NCI-H1930 (cell line): ENCODE data around the gene VARS1.

Experiments
- DNase-seq, 2 experiments: peaks; one replicate each; lab custom pipeline; 2025; lab: John Stamatoyannopoulos, UW

The VARS1 gene

DNA sequence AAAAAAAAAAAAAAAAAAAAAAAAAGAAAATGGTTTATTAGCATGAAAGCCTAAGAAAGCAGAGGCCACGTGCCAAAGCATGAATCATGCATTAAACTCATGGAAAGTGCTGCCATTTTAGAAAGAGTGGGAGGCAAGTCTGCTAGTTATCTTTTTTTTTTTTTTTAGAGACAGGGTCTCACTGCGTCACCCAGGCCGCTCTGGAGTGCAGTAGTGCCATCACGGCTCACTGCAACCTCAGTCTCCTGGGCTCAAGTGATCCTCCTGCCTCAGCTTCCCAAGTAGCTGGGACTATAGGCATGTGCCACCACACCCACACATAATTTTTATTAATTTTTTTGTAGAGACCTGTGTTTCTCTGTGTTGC, 23.6 kb downstream of the VARS1 start:
- no peak for DNase-seq

DNA sequence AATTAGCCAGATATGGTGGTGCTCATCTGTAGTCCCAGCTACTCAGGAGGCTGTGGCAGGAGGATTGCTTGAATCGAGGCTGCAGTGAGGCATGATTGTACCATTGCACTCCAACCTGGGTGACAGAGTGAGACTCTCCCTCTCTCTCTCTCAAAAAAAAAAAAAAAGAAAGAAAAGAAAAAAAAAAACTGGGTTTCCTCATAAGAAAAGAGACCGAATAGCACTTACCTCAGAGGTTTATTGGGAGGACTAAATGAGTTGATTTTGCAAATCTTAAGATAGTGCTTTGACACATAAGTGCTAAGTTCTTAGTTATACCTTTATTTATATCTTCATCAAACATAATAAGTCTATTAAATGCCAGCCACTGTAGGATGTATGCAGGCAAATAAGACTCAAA, 24.7 kb downstream of the VARS1 start:
- DNase-seq, result no peak

DNA sequence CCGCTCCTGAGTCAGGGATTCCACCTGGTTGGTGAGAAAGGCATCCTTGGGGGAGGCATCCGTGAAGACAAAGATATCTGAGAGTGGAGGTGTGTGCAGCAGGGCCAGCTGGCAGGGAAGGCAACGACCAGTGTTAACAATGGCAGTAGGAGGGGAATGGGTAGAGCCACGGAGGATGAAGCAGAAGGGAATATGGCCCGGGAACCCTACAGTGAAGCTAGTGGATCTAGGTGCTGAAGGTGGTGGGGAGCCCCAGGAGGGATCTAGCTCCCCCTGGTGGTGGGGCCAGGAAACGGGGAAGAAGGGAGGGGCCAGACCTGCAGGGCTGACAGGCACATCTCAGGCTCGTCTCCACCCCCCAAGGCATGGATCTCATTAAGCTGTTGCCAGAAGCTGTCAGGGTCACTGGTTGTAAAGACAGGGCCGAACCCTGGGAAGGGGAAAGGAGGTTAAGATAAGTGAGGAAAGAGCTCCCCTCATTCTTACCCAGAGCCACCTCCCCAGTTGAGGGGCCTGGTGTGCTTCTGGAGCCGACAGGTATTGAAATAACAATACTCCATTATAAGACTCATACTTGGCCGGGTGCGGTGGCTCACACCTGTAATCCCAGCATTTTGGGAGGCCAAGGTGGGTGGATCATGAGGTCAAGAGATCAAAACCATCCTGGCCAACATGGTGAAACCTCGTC, 25.7 kb downstream of the VARS1 start:
- peak; percentile 38 to 58 for DNase-seq

DNA sequence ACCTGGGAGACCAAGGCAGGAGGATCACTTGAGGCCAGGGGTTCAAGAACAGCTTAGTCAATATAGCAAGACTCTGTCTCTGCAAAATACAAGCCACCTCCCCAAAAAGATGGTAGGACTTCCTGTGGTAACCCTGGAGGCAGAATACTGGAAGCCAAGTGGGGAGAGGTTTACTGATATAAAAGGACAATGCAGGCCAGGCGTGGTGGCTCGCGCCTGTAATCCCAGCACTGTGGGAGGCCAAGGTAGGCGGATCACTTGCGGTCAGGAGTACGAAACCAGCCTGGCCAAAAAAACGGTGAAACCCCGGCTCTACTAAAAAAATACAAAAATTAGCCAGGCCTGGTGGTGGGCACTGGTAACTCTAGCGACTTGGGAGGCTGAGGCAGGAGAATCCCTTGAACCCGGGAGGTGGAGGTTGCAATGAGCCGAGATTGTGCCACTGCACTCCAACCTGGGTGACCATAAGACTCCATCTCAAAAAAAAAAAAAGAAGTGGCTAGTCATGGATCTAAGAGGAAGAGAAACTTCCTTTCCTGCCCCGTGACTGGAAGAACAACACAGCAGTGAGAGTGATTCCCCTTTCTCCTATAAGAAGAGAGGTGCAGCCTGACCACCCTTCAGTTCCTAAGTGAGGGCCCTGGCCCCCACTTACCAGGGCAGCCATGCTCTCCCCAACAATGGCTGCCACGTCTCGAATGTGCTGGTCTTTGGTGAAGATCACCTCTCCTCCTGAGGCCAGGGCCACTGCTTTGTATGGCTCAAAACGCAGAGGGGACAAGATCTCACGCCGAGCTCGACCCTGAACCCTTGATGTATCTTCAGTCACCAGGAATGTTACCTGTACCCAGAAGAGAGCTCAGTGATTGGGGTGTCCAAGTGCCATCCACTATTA, 26.9 kb downstream of the VARS1 start:
- no peak for DNase-seq

DNA sequence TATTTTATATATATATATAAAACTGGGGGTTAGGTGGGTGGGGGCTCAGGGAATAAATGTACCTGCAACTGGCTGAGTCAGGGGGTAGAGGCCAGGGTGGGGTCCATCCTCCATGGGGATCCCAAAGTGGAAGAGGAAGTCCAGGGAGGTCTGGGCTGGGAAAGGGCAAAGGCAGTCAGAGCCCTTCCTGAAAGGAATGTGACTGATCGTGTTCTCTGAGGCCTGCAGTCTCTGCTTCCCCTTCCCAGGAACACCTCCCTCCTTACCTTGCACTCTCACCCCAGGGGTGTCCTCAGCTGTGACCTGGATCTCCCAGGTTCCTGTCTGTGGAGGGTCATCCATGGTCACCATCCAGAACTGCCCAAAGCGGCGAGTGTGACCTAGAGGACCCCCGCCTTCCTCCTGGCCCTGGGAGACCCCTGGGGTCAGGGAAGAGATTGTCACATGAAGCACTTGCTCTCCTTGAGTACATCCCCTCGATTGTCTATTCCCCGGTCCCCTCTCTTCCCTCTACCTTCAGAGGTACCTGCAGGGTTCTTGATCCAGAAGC, 28.4 kb downstream of the VARS1 start:
- no peak for DNase-seq

DNA sequence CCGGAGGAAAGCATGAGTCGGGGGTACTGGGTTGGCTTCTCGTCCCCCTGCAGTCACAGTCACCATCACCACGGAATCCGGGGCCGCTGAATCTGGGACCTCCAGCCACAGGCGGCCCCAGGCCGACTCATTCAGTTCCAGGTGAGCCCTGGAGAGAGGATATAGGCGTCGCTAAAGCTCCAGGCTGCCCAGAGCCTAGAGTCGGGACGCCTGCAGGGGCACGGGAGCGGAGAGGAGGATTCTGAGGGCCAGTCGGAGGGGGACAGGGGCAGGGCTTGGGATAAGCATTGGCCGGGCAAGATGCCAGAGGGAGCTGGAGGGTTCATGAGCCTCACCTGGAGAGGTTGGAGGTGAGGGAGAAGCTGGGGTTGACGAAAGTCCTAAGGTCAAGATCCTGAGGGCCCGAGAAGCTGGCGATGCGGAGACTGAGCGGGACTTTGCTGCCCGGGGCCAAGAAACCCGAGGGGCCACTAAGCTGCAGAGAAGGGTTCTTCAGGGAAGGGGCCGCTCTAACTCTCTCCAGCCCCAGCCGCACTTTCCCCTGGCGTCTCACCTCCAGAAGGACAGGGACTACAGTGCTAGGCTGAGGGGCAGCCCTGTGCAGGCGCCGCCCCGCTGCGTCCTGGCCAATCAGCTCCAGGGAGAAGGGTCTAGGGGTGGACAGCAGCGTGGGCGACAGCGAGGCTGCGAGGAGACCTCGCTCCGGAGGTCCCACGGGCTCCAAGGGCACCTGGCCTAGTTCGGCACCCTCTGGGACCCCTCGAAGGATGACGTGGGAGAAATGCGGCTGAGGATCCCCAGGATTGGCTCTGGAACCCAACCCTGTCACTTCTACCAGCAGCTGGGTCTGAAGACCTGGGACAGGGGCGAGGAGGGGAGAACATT, 29.4 kb downstream of the VARS1 start:
- no peak for DNase-seq

DNA sequence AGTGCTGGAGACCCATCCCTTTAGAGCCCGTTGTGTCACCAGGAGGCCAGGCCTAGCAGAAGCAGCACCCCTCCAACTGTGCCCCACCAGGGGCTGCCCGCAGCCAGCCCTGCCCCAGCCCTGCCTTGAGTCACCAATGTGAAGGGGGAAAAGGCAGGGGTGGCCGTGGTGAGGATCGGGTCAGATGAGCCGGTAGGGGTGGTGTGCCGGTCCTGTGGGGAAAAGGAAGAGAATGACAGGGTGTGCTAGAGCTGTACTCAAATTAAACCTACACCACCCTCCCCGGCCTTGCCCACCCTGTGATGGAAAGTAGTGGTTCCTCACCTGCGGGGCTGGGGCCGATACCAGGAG, 30.0 kb downstream of the VARS1 start:
- DNase-seq, result no peak

DNA sequence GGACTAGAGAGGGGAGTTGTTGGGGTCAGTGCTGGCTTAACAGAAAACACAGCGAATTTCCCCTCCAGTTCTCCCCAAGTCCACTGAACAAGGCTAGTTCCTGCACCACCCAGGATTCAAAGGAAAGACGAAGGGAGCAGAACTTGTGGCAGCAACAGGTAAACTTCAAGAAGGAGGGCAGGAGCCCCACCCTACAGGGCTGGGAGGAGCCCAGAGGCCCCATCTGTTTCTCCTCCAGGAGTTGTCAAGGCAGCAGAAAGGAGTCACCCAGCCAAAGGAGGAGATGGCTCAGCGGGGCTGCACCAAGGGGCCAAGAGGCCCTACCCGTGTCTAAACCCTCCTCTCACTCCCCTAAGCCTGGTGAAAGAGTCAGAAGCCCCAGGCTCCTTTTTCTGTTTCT, 31.4 kb downstream of the VARS1 start:
- no peak for DNase-seq

DNA sequence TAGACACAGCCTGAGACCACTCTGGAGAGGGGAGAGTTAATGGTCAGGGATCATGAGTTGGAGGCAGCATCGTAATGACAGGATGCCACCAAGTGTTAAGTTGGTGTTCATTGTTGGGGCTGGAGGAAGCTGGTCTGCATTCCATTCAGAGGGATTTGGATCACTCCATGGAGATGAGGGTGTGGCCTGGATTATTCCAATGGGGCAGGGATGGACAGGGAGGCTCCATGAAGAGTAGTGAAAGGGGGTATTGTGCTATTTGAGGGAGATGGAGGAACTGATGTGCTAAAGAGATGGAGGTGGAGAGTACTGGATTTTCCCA, 32.0 kb downstream of the VARS1 start:
- no peak for DNase-seq

DNA sequence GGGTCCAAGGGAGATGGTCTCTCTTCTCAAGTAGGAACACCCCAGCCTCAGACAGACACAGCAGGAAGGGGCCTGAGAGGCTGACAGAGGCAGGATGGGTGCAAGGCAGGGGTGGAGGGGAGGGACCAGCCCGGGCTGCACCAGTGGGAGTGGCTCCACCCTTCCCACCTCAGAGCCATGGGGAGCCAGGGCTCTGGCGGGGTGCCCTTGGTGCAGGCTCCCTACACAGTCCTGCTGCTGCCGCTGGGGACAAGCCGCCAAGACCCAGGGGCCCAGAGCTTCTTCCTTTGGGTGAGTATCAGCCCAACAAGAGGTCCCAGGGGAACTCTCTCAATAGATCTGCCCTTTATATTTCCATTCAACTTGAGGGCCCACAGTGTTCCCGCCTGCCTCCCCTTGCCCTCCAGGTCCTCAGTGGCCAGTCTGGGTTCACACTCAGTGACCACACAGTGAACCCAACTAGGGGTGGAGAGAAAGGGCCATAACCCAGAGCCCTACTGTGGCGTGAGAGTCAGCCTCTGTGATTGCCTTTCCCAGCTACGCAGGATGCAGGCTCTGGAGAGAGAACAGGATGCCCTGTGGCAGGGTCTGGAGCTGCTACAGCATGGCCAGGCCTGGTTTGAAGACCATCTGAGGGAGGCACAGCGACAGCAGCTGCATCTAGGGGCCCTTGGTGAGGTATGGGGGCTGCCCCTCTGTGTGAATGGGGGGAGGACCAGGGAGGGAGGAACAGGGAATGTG, 32.5 kb downstream of the VARS1 start:
- DNase-seq, result no peak

DNA sequence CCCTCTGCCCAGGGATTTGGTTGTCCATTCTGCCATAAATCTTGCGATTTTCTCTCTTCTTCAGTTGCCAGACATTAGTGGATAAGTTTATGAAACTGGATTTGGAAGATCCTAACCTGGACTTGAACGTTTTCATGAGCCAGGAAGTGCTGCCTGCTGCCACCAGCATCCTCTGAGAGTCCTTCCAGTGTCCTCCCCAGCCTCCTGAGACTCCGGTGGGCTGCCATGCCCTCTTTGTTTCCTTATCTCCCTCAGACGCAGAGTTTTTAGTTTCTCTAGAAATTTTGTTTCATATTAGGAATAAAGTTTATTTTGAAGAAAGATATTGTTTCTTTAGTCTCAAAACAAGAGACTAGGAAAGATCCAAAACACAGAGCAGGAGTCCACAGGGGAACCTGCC, 33.2 kb downstream of the VARS1 start, which contains the start of gene SAPCD1:
Gene SAPCD1 (plus strand): TSS at position 301 of the 400 bp plus-strand sequence. CDS start 399 bp downstream, outside the sequence.
- no peak for DNase-seq

DNA sequence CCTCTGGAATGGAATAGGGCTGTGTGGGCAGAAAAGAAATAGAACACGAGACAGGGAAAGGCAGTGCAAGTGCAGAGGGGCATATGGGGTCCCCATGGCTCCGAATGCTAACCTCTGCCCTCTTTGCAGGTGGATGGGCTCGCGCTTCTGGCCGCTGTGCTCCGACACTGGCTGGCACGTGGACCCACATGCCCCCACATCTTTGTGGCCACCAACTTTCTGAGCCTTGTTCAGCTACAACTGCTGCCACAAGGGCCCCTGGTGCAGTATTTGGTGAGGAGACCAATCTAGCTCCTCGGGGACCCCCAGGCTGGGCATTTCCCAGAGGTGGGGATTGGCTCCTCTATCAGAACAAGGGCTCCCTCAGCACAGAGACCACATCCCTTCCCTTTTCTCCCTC, 34.2 kb downstream of the VARS1 start:
- no peak for DNase-seq

DNA sequence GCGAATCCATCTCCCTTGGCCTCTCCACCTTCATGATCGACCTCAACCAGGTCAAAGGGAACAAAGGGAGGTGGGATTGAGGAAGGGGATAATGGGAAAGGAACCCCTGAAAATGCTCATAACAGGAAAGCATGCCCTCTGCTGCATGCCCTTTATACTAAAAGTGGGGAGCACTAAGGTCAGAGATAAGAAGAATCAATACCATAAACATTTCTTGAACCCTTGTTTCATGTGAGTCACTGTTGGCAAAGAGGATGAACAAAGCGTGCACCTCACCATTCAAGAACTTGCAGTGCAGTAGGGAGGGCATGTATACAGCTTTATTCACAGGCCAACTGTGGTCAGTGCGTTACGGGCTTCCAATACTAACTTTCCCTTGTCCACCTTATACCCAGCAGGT, 34.8 kb downstream of the VARS1 start:
- DNase-seq, result no peak

DNA sequence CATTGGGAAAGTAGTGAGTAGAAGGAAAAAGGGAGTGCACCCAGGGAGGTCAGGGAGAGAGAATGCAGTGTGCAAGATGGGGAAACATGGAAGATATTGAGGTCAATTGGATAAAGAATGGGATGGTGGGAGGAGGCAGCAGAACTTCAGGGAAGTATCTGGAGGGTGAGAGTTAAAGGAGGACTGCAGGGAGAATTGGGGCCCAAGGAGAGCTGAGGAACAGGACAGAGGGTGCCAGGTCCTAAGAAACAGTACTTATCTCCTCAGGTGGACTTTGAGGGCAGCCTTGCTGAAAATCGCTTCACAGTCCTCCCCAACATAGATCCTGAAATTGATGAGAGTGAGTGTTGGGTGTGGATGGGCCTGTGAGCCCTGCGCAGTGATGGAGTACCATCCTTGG, 37.3 kb downstream of the VARS1 start:
- DNase-seq, result no peak

DNA sequence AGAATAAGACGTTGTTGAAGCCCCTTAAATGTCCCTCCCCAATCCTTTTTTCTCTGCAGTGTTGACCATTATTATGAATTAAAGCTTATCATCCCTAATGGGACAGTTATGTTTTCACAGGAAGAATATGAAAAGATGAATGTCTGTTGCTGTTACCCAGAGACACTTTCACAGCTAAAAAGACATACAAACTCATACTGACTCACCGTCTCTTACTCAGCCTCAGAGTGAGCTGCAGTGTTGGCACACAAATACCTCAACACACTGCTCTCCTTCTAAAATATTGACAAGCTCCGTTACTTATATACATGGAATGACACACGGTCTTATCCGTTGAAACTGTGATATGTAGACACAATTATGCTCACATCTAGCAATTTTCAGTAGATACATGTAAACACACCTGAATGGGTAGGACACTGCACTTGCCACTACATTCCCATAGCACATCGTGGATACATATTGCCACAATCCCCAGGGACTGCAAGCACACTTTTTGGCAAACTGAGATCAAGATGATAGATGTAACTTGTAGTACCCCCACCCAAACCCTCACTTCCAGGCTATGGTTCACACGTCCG, 42.7 kb downstream of the VARS1 start:
- no peak for DNase-seq

DNA sequence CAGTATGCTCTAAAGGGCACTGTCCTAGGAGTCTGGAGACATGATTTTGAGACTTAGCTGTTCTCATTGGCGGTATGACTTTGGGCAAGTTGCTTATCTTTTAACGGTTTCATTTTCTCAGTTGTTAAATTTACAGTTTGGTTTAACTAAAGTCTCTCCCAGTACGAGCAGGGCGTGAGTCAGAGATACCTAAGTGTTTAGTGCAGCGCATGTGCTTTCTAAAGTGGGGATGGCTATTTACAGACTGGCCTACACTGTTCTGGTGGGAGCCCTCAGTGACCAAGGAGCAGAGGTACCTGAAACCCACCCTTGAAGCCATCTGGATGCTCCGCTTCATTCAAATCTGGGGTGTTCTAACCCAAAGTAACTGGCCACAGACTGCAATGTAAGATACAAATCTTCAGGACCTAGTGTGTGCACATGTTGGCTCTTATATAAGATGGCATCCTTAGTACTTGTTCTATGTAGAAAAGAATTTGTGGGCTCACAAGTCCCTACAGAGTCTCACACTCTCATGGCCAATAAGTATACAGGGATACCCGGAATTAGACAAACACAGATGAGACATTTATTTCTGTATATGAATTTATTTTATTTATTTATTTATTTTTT, 45.0 kb downstream of the VARS1 start:
- DNase-seq, result no peak

DNA sequence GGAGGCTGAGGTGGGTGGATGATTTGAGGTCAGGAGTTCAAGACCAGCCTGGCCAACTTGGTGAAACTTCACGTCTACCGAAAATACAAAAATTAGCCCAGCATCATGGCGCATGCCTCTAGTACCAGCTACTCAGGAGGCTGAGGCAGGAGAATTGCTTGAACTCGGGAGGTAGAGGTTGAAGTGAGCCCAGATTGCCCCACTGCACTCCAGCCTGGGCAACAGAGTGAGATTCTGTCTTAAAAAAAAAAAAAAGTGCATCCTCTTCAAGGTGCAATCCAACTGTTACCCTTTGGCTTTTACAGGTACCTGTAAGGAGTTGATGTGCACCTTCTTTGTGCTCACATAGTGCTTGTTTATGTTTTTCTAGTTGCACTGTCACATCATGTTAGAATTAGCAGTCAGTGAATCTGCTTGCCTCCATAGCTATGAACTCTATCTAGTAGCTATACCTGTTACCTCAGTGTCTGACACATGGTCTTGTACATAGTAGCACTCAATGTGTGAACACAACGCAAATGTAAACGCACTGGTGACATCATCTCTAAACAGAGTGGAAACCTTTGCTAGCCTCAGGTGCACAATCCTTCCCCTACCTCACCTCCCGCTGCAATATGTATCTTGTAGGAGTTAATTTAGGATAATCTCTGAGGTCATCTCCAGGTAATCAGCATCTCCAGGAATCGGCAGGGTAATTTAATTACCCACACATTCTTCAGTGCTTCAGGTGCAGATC, 46.1 kb downstream of the VARS1 start:
- DNase-seq, result no peak
